ENCODE measurements around the gene BOD1.

GRCh38 chr5:173625261-173625660, 8.8 kb upstream of the BOD1 start:
- TF ChIP-seq EZH2 (IDR thresholded peaks at IDR 0.05; ENCODE audit: low read length, missing control alignments) = no peak
- TF ChIP-seq CTCF (conservative IDR thresholded peaks at IDR 0.05 in 1 of 2, IDR thresholded peaks at IDR 0.05 in 1 of 2; ENCODE audit: low read depth in 1 of 2, low read length in 2 of 2) = no peak
